Bone marrow (tissue), 2 donors: ENCODE results near the gene NR6A1.

Experiments used
- DNase-seq, 2 donors: peaks; one replicate each; lab custom pipeline; 2025; lab: John Stamatoyannopoulos, UW

NR6A1 gene

GRCh38 chr9:124658165-124659017 lies 112.7 kb downstream of the NR6A1 start:
- DNase-seq = peak; percentile 2 to 55

- DNase-seq = no peak
Observed at GRCh38 chr9:124657516-124657915, 113.6 kb downstream of the NR6A1 start.

GRCh38 chr9:124654431-124654830 lies 116.7 kb downstream of the NR6A1 start:
- DNase-seq = peak in 1 of 2 donors; percentile 17

- DNase-seq = no peak
Observed at GRCh38 chr9:124652615-124653393, 118.3 kb downstream of the NR6A1 start.

GRCh38 chr9:124652203-124652602 lies 118.9 kb downstream of the NR6A1 start:
- no peak for DNase-seq

- no peak for DNase-seq
Observed at GRCh38 chr9:124645274-124645673, 125.8 kb downstream of the NR6A1 start.

GRCh38 chr9:124639637-124640036 lies 131.5 kb downstream of the NR6A1 start:
- no peak for DNase-seq

GRCh38 chr9:124635285-124635684 lies 135.8 kb downstream of the NR6A1 start:
- no peak for DNase-seq

GRCh38 chr9:124632077-124632621 lies 139.0 kb downstream of the NR6A1 start:
- no peak for DNase-seq

GRCh38 chr9:124631326-124631725 lies 139.8 kb downstream of the NR6A1 start:
- no peak for DNase-seq

GRCh38 chr9:124629600-124629999 lies 141.5 kb downstream of the NR6A1 start:
- DNase-seq = no peak

GRCh38 chr9:124628741-124629140 lies 142.4 kb downstream of the NR6A1 start:
- no peak for DNase-seq

GRCh38 chr9:124626276-124626675 lies 144.8 kb downstream of the NR6A1 start:
- DNase-seq = no peak

GRCh38 chr9:124625087-124625486 lies 146.0 kb downstream of the NR6A1 start:
- DNase-seq = no peak

- no peak for DNase-seq
Observed at GRCh38 chr9:124624735-124624992, 146.4 kb downstream of the NR6A1 start.

- no peak for DNase-seq
Observed at GRCh38 chr9:124623966-124624734, 147.0 kb downstream of the NR6A1 start.

- DNase-seq = no peak
Observed at GRCh38 chr9:124622882-124623281, 148.2 kb downstream of the NR6A1 start.

- no peak for DNase-seq
Observed at GRCh38 chr9:124621371-124622328, 149.5 kb downstream of the NR6A1 start.

- no peak for DNase-seq
Observed at GRCh38 chr9:124618476-124618875, 152.6 kb downstream of the NR6A1 start.

- peak; percentile 24 to 60 for DNase-seq
Observed at GRCh38 chr9:124617477-124618141, 153.5 kb downstream of the NR6A1 start.

GRCh38 chr9:124616961-124617360 lies 154.2 kb downstream of the NR6A1 start:
- no peak for DNase-seq
